HepG2 (cell line): Measurements from ENCODE around the gene KATNB1. TPM values are rescaled to one million over a fixed set of nuclear protein-coding genes. Genes with fewer than 3 reads are reported as not detected.

Experiments
- BORCS8-MEF2B ChIP-seq: sonication (generic); formaldehyde crosslinking; IDR thresholded peaks from 2 replicates; pipeline ENCODE4 v1.8.0; 2022; ENCODE audit warnings: mild to moderate bottlenecking, missing genetic modification reagents
- GABPB1 ChIP-seq: IDR thresholded peaks from 2 replicates; pipeline ENCODE4 v1.6.1; 2016; ENCODE audit warnings: mild to moderate bottlenecking, missing genetic modification reagents, moderate library complexity, missing compliant biosample characterization
- GRHL1 ChIP-seq: sonication (generic); formaldehyde crosslinking; conservative IDR thresholded peaks from 2 replicates; pipeline ENCODE4 v1.8.0; 2022; ENCODE audit warnings: missing genetic modification reagents
- HIC2 ChIP-seq: sonication (generic); formaldehyde crosslinking; IDR thresholded peaks from 2 replicates; pipeline ENCODE4 v1.9.0; 2022; ENCODE audit warnings: low read depth, missing genetic modification reagents
- HNF1A ChIP-seq, 2 experiments: sonication (generic) in 1 of 2; formaldehyde crosslinking in 1 of 2; IDR thresholded peaks; 2 replicates each; pipeline versions ENCODE4 v1.4.0 to v1.6.1; 2016 to 2020; ENCODE audit warnings: borderline replicate concordance in 1 of 2, low read depth in 1 of 2, mild to moderate bottlenecking in 1 of 2, missing genetic modification reagents in 1 of 2
- HNRNPUL1 ChIP-seq: fragments of 200-400 bp; formaldehyde crosslinking; IDR thresholded peaks from 2 replicates; pipeline ENCODE4 v1.6.1; 2017; ENCODE audit warnings: low read depth, mild to moderate bottlenecking, low read length, moderate library complexity
- NFYB ChIP-seq: sonication (generic); formaldehyde crosslinking; IDR thresholded peaks from 2 replicates; pipeline ENCODE4 v1.4.0; 2020; ENCODE audit warnings: missing genetic modification reagents
- NR0B2 ChIP-seq: sonication (generic); formaldehyde crosslinking; IDR thresholded peaks from 2 replicates; pipeline ENCODE4 v1.4.0; 2020; ENCODE audit warnings: mild to moderate bottlenecking, missing genetic modification reagents
- SMAD1 ChIP-seq: sonication (generic); formaldehyde crosslinking; IDR thresholded peaks from 2 replicates; pipeline ENCODE4 v1.4.0; 2020; ENCODE audit warnings: missing genetic modification reagents, low read depth, mild to moderate bottlenecking, borderline replicate concordance
- XRCC5 ChIP-seq: fragments of 200-400 bp; formaldehyde crosslinking; optimal IDR thresholded peaks from 2 replicates; pipeline ENCODE3; 2017; ENCODE audit warnings: mild to moderate bottlenecking, low read length
- ZBTB10 ChIP-seq: sonication (generic); formaldehyde crosslinking; IDR thresholded peaks from 2 replicates; pipeline ENCODE4 v1.4.0; 2020; ENCODE audit warnings: missing genetic modification reagents, borderline replicate concordance
- ZBTB21 ChIP-seq: sonication (generic); formaldehyde crosslinking; IDR thresholded peaks from 2 replicates; pipeline ENCODE4 v1.4.0; 2020; ENCODE audit warnings: missing genetic modification reagents
- ZMAT5 ChIP-seq: sonication (generic); formaldehyde crosslinking; IDR thresholded peaks from 2 replicates; pipeline ENCODE4 v1.5.0; 2020; ENCODE audit warnings: mild to moderate bottlenecking, low read depth, missing genetic modification reagents, borderline replicate concordance
- ZNF205 ChIP-seq: IDR thresholded peaks from 2 replicates; pipeline ENCODE4 v1.6.1; 2018; ENCODE audit warnings: missing biosample characterization, missing genetic modification reagents
- ZNF75D ChIP-seq: sonication (generic); formaldehyde crosslinking; IDR thresholded peaks from 2 replicates; pipeline ENCODE4 v1.8.1; 2023; ENCODE audit warnings: missing genetic modification reagents, mild to moderate bottlenecking, borderline replicate concordance
- ZSCAN9 ChIP-seq: IDR thresholded peaks from 2 replicates; pipeline ENCODE4 v1.6.1; 2016; ENCODE audit warnings: borderline replicate concordance
- polyA plus RNA-seq, 8 experiments: library from polyadenylated mRNA; depleted of rRNA in 3 of 8; stranded (reverse) in 7 of 8; unstranded in 1 of 8; fragments of >200 nt; fragmentation: Illumina TruSeq in 4 of 8; extraction: Trizol in 4 of 8; gene quantifications; 2 replicates each; pipeline versions ENCODE4 v1.2.1 to v1.2.3, GENCODE V29; 2011 to 2016; ENCODE audit warnings: low read depth in 4 of 8, missing spikeins in 1 of 8, mixed read lengths in 1 of 8; ENCODE audit not compliant: insufficient read depth in 1 of 8
- total RNA-seq, 5 experiments: library from RNA; depleted of rRNA; stranded (reverse); fragments of >200 nt; fragmentation: Illumina TruSeq; extraction: Trizol; gene quantifications; 2 replicates each; pipeline ENCODE4 v1.2.3, GENCODE V29; 2016; ENCODE audit warnings: low read depth in 1 of 5

The KATNB1 gene
- total and polyA plus RNA-seq, 2 of the 13 experiments (the other 11 are each of a cell fraction or from before 2014, with no cell fraction given), result 31.5 to 43.5 TPM

GRCh38 chr16:57688987-57689761 is 46.4 kb upstream of the KATNB1 start (continued):
- TF ChIP-seq HNF1A (IDR thresholded peaks at IDR 0.05; ENCODE audit: low read depth) (no peak), HNF1A (CRISPR knock-in tag; IDR thresholded peaks at IDR 0.05; ENCODE audit: borderline replicate concordance) (no peak), XRCC5 (no peak), ZSCAN9 (CRISPR knock-in tag) (no peak), GRHL1 (no peak), HNRNPUL1 (no peak), GABPB1 (no peak), BORCS8-MEF2B (0 out of 2 replicates have a peak, but pooled peaks have one; percentile 51), SMAD1 (no peak), NR0B2 (CRISPR knock-in tag) (0 out of 2 replicates have a peak, but pooled peaks have one; percentile 34), ZMAT5 (CRISPR knock-in tag) (no peak), ZBTB21 (CRISPR knock-in tag) (no peak), ZBTB10 (CRISPR knock-in tag) (0 out of 2 replicates have a peak, but pooled peaks have one; percentile 35), NFYB (CRISPR knock-in tag) (no peak), HIC2 (CRISPR knock-in tag) (peak; percentile 47; the same call in 1 of the 2 replicates), ZNF75D (CRISPR knock-in tag) (no peak), ZNF205 (CRISPR knock-in tag) (no peak)
